NK-92 (cell line): Measurements from ENCODE around the gene FYN.
"Not testable (repeated sequence)": the region's sequence is repeated elsewhere in the genome, so short reads cannot be mapped to it uniquely, and the experiment has no call there.

Experiments used
- DNase-seq: peaks from one replicate; lab custom pipeline; 2025; ENCODE audit not compliant: unreplicated experiment; lab: John Stamatoyannopoulos, UW

FYN gene

DNA sequence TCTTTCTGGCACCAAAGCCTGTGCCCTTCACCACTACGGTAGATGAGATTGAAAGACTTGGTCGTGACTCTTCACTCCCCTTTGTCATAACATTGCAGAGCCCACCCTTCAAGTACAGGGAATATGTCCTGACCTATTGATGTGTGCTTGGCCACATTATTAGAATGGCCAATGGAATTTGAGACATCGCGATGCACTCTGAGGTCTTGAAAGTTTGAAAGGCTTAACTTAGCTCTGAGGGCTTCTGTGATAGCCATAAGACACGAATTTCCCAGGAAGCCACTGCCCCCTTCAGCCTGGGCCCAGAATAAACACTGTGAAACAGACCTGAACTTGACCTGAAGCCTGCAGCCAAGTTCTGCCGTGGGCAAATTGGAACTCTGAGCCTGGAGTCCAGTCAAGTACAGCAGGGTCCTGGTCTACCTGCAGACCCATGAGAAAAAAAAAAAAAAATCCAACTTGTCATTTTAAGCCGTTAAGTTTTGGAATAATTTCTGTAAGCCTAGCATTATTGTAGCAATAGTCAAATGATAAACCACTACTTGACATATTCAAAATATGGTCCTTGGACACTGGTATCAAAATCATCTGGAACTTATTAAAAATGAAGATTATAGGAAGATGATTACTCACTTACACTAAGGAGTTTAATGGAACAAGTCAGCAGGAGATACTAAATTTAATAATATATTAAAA lies 230.6 kb downstream of the FYN start:
- no peak for DNase-seq

DNA sequence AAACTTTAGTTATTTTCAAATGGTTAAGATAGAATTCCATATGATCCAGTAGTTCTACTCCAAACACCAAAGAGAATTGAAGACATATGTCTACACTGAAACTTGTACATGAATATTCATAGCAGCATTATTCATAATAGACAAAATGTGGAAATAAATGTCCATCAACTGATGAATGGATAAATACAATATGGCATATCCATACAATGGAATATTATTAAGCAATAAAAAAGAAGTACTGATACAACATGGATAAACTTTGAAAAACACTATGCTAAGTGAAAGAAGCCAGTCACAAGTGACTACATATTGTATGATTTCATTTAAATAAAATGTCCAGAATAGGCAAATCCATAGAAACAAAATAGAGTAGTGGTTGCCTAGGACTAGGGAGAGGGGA lies 234.0 kb downstream of the FYN start:
- DNase-seq = no peak

- not testable (repeated sequence) for DNase-seq
Observed at GRCh38 chr6:111634981-111635380, 238.3 kb downstream of the FYN start.

GRCh38 chr6:111633822-111634221 lies 239.4 kb downstream of the FYN start:
- DNase-seq = no peak

GRCh38 chr6:111632468-111633247 lies 240.6 kb downstream of the FYN start:
- no peak for DNase-seq

GRCh38 chr6:111631903-111632460 lies 241.3 kb downstream of the FYN start:
- DNase-seq = no peak

DNA sequence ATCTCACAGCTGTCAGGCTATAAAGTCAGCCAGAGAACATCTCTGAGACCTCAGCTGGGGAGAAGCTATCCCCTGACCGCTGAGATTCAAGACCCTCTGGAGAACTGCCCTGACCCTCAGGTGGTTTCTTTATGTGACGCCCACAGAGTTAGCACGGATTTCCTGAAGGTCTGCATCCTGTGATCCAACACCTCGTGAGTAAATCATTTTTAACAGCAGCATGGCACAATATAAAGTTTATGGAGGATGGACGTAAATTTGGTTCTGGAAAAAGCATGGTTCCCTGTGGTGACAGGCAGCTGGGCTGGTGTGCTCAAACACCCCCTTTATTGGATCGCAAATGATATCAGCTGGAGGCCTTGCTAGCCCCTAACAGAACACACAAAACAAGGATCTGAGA lies 242.2 kb downstream of the FYN start:
- DNase-seq = no peak

DNA sequence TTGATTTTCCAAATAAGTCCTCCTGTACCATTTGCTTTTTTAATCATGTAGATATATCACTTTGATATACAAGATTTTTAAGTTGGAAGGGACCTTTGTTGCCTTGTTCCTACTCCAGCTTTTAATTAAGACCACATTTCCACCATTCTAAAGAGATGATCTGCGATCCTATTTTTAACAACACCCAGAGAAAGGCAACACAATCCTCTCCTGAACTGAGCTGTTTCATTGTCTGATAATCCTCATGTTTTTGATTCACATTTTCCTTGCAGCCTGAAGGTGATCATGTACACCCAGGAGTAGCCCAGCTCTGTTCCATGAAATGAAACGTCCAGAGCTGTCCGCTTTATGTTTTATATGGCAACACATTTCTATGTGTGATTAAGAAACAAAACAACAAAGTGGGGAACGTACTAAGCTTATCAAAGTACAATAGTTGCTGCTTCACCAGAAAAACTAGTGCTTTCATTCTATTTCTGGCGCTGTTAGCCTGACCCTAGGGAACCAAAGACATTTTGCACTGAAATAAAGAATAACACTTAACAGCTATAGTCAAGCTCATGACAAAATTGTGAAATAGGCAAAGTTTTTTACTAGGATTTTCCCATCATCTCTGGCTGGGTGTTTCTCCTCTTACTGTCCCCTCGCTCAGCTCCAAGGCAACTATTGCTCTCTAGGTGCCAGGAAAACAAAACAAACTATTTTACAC lies 245.0 kb downstream of the FYN start:
- no peak for DNase-seq

DNA sequence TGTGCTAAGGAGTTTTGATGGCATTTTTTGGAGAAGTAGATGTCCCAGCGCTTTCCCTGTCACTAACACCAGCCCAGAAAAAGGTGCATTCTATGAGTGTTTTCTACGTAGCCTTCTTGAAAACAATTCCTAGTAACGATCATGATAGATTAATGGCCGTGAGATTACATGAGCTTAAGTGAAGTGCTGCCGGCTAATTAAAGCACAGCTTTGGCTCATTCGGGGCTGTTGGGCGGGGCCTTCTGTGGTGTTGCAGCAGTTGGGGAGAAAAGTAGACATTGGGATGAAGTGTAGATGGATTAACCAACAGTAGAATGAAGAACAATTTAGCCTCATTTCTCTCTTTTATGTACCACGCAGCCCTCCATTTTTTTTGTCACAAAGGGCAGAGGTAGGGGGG lies 246.8 kb downstream of the FYN start:
- no peak for DNase-seq

DNA sequence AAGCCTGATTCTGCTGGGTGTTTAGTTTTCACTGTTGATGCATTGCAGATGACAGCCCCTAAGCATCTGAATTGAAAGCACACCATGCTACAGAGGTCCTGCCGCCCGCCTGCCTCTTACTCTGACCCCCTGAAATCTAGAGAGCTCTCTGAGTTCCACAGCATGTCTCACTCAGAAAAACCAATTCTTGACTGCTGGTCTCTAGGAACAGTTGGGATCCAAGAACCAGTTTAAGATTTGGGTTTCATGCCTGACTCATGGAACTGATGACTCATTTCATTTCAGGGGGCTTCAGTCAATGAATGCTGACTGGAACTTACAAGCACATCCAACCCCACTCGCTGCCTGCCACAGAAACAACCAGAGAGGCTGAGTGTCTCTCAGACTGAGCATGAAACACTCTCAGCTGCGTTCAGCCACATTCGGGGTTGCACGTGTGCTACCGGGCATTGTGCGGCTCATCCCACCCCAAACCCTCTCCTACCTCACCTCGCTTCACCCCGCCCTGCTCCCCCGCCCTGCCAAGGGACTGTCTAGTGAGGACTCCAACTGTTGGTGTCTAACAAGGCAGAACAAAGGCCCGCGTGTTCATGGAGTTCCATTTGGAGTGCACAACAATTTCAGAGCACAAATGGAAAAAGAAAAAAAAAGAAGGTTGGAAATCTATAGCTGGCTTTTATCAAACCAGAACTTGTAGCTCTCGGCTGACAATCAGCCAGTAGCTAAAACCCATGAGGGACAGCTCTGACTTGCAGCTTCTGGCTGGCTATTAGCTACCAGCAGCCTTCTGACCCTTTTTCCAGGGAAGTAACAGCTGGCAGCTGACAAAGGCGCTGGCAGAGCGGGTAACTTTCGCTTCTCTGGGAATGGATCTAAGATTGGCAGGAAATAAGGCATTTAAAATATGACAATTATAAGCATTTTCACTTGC lies 247.5 kb downstream of the FYN start:
- no peak for DNase-seq

DNA sequence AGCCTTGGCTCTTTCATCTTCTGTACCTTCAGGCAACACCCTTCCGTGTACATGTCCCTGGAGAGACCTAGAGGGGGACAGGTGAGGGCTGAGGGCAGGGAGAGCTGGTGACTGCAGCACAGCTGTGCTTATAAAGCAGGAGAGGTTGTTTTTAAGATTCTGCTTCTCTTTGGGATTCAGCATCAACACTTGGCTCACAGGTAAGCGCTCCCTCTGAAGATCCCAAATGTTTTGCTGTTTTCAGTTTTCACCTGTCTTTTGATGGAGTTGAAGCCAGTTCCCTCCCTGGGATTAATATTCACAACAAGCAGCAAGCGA lies 248.2 kb downstream of the FYN start:
- DNase-seq = no peak

DNA sequence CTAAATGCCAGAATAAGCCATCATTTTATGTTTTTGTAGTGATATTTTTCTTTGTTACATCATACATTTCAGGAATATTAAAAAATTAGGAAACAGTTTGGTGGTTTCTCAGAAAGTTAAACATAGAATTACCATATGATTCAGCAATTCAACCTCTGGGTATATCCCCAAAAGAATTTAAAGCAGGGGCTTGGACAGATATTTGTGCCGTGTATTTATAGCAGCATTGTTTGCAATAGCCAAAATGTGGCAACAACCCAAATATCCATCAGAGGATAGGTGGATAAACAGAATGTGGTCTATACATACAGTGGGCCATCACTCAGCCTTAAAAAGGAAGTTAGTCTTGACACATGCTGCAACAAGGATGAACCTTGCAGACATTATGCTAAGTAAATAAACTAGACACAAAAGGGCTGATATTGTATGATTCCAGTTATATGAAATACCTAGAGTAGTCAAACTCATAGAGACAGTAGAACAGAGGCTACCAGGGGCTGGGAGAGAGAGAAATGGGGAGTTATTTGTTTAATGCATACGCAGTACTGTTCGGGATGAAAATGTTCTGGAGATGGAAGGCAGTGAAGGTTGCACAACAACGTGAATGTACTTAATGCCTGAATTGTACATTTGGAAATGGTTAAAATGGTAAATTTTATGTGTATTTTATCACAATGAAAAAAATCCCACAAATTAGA lies 248.7 kb downstream of the FYN start:
- DNase-seq = no peak

- DNase-seq = no peak
Observed at GRCh38 chr6:111623046-111623718, 250.1 kb downstream of the FYN start.

GRCh38 chr6:111620169-111620568 lies 253.1 kb downstream of the FYN start:
- no peak for DNase-seq

DNA sequence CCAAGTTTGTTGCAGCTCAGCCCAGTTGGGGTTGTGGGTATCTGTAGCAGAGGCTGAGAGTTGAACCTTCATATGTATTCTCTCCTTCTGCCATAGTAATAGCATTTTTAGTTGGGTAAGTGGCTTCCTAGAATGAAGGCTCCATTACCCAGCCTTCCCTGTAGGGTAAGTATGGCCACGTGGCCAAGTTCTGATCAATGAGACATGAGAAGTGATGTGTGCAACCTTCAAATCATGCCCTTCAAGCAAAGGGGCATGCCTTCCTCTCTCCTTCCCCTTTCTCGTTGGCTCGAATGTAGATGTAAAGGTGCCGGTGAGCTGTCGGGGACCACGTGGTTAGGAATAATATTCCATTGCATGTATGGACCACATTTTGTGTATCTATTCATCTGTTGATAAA lies 254.8 kb downstream of the FYN start:
- DNase-seq = no peak

DNA sequence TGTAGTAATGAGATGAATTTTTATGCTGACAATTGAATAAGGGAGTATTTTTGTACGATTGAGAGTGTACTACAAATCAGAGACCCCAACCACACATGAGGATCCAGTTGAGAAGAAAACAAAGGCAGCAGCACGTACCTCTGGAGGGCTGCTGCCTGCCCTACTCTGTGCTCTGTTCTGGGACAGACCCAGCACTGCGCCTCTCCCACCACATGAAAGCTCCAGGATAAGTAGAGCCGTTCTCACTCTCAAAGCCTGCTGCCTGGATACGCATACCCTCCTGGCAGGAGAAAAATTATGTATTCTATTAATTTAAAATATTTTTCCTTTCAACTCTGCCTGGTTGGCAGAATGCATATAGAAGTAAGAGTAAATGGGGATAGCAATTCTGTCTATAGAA lies 256.1 kb downstream of the FYN start:
- DNase-seq = no peak

GRCh38 chr6:111615916-111616612 lies 257.2 kb downstream of the FYN start:
- no peak for DNase-seq

DNA sequence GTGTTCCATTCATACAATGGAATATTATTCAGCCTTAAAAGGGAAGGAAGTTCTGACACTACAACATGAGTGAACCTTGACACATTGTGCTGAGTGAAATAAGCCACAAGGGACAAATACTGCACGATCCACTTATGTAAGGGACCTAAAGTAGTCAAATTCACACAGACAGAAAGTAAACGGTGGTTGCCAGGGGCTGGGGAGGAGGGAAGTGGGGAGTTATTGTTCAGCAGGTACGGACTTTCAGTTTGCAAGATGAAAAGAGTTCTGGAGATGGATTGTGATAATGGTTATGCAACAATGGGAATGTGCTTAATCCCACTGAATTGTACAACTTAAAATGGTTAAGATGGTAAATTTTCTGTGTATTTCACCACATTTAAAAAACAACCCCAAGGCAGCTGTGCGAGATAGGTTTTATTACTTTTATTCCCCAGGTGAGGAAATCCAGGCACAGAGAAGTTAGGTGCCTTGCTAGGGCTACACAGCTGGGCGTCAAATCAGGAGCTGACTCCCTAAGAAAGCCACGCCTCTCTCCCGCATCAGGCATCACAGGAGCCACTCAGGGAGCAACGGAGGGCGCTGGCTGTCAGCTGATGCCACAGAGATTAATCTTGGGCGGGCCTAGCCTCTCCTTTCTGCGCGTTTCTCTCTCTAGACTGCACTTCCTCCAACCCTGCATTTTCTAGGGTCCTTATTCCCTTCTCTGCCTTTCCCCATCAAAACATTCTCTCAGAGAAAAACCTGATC lies 258.2 kb downstream of the FYN start:
- no peak for DNase-seq
